ENCODE measurements around the gene ADAMTS6. TPM values are rescaled to one million over a fixed set of nuclear protein-coding genes. Genes with fewer than 3 reads are reported as not detected.
A peak's percentile ranks its signal among the peaks of the same experiment; 100 is the strongest.
"Not testable (repeated sequence)": the region's sequence is repeated elsewhere in the genome, so short reads cannot be mapped to it uniquely, and the experiment has no call there.

The ADAMTS6 gene, protein sequence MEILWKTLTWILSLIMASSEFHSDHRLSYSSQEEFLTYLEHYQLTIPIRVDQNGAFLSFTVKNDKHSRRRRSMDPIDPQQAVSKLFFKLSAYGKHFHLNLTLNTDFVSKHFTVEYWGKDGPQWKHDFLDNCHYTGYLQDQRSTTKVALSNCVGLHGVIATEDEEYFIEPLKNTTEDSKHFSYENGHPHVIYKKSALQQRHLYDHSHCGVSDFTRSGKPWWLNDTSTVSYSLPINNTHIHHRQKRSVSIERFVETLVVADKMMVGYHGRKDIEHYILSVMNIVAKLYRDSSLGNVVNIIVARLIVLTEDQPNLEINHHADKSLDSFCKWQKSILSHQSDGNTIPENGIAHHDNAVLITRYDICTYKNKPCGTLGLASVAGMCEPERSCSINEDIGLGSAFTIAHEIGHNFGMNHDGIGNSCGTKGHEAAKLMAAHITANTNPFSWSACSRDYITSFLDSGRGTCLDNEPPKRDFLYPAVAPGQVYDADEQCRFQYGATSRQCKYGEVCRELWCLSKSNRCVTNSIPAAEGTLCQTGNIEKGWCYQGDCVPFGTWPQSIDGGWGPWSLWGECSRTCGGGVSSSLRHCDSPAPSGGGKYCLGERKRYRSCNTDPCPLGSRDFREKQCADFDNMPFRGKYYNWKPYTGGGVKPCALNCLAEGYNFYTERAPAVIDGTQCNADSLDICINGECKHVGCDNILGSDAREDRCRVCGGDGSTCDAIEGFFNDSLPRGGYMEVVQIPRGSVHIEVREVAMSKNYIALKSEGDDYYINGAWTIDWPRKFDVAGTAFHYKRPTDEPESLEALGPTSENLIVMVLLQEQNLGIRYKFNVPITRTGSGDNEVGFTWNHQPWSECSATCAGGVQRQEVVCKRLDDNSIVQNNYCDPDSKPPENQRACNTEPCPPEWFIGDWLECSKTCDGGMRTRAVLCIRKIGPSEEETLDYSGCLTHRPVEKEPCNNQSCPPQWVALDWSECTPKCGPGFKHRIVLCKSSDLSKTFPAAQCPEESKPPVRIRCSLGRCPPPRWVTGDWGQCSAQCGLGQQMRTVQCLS (N-terminal part only)
- 1 to 10 TPM; 2.8 to 4.0 TPM for total RNA-seq

- Mint-ChIP-seq H3K4me3 (no peak within 1 kb of the TSS), H3K27ac (peak within 1 kb of the TSS; percentile 90), H3K9me3 (ENCODE audit: low read depth) (no peaks in the 10 kb centered on the region), H3K36me3 (no peaks in the 10 kb centered on the region), H3K4me1 (peaks cover 10% of the 10 kb centered on the region), H3K27me3 (no peaks in the 10 kb centered on the region)
- CTCF ChIA-PET, result interaction anchor here (0.9 to 5.2 kb wide), 14 partner anchors 41 to 847 kb away, joined by 3 to 37 read pairs (median 4); no protein-coding TSS in a partner anchor
- DNase-seq (peak; percentile 89), ATAC-seq (peak; percentile 91)
Measured at GRCh38 chr5:65481635-65482295, at the start of gene ADAMTS6. ADAMTS6 (minus strand) TSS chr5:65481920; CDS start chr5:65473673, 8,247 bp downstream.

DNA sequence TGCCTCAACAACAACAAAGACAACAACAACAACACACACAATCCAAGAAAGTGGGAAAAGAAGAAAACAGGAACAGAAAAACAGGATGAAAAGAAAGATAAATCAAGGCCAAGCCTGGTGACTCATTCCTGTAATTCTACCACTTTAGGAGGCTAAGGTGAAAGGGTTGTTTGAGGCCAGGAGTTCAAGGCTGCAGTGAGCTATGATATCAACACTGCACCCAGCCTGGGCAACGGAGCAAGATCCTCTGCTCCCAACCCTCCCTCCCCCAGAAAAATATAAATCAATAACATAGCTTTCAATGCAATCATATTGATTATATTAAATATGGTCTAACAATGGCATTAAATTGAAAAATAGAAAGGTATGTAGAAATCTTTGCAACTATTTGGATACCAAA, 49.2 kb upstream of the ADAMTS6 start:
- H3K4me1 Mint-ChIP-seq, result no peaks in the 10 kb centered on the region
- CTCF ChIA-PET, result no interaction called here
- ATAC-seq, result no peak
- H3K27me3 Mint-ChIP-seq, result no peaks in the 10 kb centered on the region
- DNase-seq, result no peak
- no peaks in the 10 kb centered on the region for H3K9me3 Mint-ChIP-seq (ENCODE audit: low read depth)
- no peak overlapping the region for H3K27ac Mint-ChIP-seq
- H3K4me3 Mint-ChIP-seq, result no peak overlapping the region
- peaks cover 35% of the 10 kb centered on the region for H3K36me3 Mint-ChIP-seq

- H3K4me3 Mint-ChIP-seq, result no peak overlapping the region
- DNase-seq (no peak), ATAC-seq (no peak)
- no peaks in the 10 kb centered on the region for H3K4me1 Mint-ChIP-seq
- H3K27me3 Mint-ChIP-seq, result no peaks in the 10 kb centered on the region
- CTCF ChIA-PET, result no interaction called here
- H3K27ac Mint-ChIP-seq, result no peak overlapping the region
- H3K9me3 Mint-ChIP-seq (ENCODE audit: low read depth), result no peaks in the 10 kb centered on the region
- H3K36me3 Mint-ChIP-seq, result peaks cover 39% of the 10 kb centered on the region
Measured at GRCh38 chr5:65525726-65526125, 44.0 kb upstream of the ADAMTS6 start.

DNA sequence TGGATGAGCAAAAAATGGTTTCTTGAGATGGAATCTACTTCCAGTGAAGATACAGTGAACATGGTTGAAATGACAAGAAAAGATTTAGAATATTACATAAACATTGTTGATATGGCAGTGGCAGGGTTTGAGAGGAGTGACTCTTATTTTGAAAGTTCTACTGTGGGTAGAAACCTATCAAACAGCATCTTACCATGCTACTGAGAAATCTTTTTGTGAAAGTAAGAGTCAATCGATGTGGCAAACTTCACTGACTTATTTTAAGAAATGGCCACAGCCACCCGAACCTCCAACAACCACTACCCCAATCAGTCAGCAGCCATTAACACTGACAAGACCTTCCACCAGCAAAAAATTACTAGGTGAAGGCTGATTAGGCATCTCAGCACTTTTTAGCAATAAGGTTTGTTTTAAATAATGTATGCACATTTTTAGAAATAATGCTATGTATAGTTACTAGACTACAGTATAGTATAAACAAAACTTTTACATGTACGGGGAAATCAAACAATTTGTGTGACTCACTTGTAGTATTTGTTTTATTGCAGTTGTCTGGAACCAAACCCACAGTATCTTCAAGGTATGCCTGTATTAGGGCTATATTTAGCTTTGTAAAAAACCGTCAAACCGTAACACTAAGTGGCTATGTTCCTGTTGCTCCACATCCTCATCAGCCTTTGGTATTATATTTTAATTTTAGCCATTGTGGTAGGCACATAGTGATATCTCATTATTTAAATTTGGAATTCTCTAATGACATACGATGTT, 30.6 kb upstream of the ADAMTS6 start:
- ATAC-seq (peak; percentile 12), DNase-seq (no peak)
- Mint-ChIP-seq H3K4me3 (no peak overlapping the region), H3K4me1 (peaks cover 12% of the 10 kb centered on the region), H3K27me3 (no peaks in the 10 kb centered on the region), H3K36me3 (peaks cover 12% of the 10 kb centered on the region), H3K27ac (no peak overlapping the region), H3K9me3 (ENCODE audit: low read depth) (no peaks in the 10 kb centered on the region)
- CTCF ChIA-PET, result no interaction called here

DNA sequence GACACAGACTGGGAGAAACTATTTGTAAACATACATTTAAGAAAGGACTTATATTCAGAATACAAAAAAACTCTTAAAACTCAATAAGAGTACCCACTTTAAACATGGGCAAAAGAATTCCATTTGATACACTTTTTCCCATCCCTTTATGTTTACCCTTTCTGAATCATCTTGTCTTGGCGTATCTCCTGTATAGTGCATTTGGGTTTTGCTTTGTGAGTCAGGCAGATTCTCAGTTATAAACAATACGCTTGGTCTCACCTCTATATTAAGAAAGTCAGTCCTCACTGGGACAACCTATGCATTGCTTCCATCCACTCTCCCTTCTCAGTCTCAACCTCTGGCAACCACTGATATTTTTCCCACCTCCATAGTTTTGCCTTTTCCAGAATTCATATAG, 27.3 kb upstream of the ADAMTS6 start:
- DNase-seq (no peak), ATAC-seq (no peak)
- no peak overlapping the region for H3K27ac Mint-ChIP-seq
- no peaks in the 10 kb centered on the region for H3K9me3 Mint-ChIP-seq (ENCODE audit: low read depth)
- no peak overlapping the region for H3K4me3 Mint-ChIP-seq
- peaks cover 12% of the 10 kb centered on the region for H3K4me1 Mint-ChIP-seq
- H3K36me3 Mint-ChIP-seq, result peaks cover 16% of the 10 kb centered on the region
- CTCF ChIA-PET, result no interaction called here
- H3K27me3 Mint-ChIP-seq, result no peaks in the 10 kb centered on the region

DNA sequence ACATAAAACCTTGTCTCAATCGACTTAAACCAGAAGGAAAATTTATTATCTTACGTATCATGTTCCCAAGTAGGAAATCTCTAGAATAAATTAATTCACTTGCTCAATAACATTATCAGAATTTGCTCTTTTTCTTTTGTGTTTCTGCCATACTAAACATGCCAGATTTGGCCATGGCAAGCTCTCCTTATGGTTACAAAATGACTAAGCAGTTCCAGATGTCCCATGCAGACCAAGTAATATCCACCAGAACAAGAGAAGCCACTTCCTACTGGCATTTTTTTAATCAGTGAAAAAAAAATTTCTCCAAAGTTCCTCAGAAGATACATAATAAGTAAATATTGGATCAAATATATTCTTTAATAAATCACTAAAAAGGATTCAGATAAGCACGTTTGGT, 25.2 kb upstream of the ADAMTS6 start:
- no peaks in the 10 kb centered on the region for H3K4me1 Mint-ChIP-seq
- peaks cover 18% of the 10 kb centered on the region for H3K36me3 Mint-ChIP-seq
- no peak overlapping the region for H3K4me3 Mint-ChIP-seq
- no peaks in the 10 kb centered on the region for H3K9me3 Mint-ChIP-seq (ENCODE audit: low read depth)
- H3K27me3 Mint-ChIP-seq, result no peaks in the 10 kb centered on the region
- ATAC-seq (no peak), DNase-seq (no peak)
- no peak overlapping the region for H3K27ac Mint-ChIP-seq
- CTCF ChIA-PET, result interaction anchor here (0.8 kb wide), 1 partner anchor 70 kb away, joined by 3 read pairs; no protein-coding TSS in a partner anchor

DNA sequence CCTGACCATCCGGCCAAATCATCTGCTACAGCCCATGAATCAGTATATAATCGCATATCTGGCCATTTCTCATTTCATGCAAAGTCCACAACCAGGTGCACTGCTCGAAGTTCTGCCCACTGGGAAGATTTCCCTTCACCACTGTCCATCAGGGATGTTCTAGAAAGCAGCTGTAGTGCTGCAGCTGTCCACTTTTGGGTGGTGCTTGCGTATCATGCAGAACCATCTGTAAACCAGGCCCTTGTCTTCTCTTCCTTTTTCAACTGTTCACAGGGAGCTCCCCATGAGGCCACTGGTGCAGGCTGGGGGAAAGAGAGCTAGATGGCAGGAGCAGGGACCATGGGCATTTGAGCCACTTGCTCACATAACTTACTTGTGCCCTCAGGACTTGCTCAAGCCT, 7.4 kb upstream of the ADAMTS6 start:
- H3K27ac Mint-ChIP-seq, result no peak overlapping the region
- H3K4me1 Mint-ChIP-seq, result peaks cover 2% of the 10 kb centered on the region
- no peaks in the 10 kb centered on the region for H3K9me3 Mint-ChIP-seq (ENCODE audit: low read depth)
- no peak for ATAC-seq
- H3K4me3 Mint-ChIP-seq, result no peak overlapping the region
- CTCF ChIA-PET, result no interaction called here
- H3K27me3 Mint-ChIP-seq, result no peaks in the 10 kb centered on the region
- no peak for DNase-seq
- peaks cover 5% of the 10 kb centered on the region for H3K36me3 Mint-ChIP-seq

DNA sequence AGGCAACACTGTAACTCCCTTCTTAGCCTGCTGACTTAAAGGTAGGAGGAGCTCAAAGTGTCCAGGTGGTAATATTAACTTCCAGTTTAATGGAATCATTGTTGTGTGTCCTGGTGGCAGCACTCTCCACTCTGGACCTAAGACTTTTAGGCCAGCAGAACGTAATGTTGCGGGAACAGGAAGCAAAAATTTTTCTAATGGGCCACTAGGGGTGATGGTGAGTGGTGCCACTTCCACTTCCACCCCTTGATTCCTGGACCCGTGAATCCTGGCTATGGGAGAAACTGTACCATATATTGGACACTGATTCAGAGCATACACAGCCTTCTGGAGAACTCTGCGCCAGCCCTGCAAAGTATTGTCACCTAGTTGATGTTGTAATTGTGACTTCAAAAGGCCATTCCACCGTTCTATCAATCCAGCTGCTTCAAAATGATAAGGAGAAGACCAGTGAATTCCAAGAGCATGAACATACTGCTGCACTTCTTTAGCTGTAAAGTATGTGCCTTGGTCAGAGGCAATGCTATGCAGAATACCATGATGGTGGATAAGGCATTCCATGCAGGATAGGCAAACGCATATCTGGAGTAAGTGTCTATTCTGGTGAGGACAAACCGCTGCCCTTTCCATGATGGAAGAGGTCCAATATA, 6.4 kb upstream of the ADAMTS6 start:
- H3K9me3 Mint-ChIP-seq (ENCODE audit: low read depth); H3K27me3 Mint-ChIP-seq; H3K36me3 Mint-ChIP-seq; H3K4me3 Mint-ChIP-seq; ATAC-seq; H3K27ac Mint-ChIP-seq; CTCF ChIA-PET; H3K4me1 Mint-ChIP-seq; DNase-seq: not testable (repeated sequence)

DNA sequence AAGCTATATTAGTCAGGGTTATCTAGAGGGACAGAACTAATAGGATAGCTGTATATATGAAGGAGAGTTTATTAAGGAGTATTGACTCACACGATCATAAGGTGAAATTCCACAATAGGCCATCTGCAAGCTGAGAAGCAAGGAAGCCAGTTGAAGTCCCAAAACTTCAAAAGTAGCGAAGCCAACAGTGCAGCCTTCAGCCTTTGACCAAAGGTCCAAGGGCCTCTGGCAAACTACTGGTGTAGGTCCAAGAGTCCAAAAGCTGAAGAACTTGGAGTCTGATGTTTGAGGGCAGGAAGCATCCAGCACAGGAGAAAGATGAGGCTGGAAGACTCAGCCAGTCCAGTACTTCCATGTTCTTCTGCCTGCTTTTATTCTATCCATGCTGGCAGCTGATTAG, 5.1 kb upstream of the ADAMTS6 start:
- H3K4me3 Mint-ChIP-seq; H3K9me3 Mint-ChIP-seq (ENCODE audit: low read depth); CTCF ChIA-PET; H3K4me1 Mint-ChIP-seq; H3K27ac Mint-ChIP-seq; DNase-seq; H3K36me3 Mint-ChIP-seq; H3K27me3 Mint-ChIP-seq; ATAC-seq: not testable (repeated sequence)

DNA sequence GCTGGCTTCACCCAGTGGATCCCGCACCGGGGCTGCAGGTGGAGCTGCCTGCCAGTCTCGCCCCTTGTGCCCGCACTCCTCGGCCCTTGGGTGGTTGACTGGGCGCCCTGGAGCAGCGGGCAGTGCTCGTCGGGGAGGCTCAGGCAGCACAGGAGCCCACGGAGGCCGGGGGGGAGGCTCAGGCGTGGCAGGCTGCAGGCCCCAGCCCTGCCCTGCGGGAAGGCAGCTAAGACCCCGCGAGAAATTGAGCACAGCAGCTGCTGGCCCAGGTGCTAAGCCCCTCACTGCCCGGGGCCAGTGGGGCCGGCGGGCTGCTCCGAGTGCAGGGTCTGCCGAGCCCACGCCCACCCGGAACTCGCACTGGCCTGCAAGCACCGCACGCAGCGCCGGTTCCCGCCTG, 3.7 kb upstream of the ADAMTS6 start:
- Mint-ChIP-seq H3K27me3 (no peaks in the 10 kb centered on the region), H3K4me3 (no peak overlapping the region), H3K36me3 (peaks cover 5% of the 10 kb centered on the region), H3K4me1 (peaks cover 10% of the 10 kb centered on the region), H3K27ac (no peak overlapping the region), H3K9me3 (ENCODE audit: low read depth) (no peaks in the 10 kb centered on the region)
- CTCF ChIA-PET, result interaction anchor here (0.7 to 1.2 kb wide), 2 partner anchors 8 to 67 kb away, joined by 3 read pairs; no protein-coding TSS in a partner anchor
- no peak for ATAC-seq
- no peak for DNase-seq

DNA sequence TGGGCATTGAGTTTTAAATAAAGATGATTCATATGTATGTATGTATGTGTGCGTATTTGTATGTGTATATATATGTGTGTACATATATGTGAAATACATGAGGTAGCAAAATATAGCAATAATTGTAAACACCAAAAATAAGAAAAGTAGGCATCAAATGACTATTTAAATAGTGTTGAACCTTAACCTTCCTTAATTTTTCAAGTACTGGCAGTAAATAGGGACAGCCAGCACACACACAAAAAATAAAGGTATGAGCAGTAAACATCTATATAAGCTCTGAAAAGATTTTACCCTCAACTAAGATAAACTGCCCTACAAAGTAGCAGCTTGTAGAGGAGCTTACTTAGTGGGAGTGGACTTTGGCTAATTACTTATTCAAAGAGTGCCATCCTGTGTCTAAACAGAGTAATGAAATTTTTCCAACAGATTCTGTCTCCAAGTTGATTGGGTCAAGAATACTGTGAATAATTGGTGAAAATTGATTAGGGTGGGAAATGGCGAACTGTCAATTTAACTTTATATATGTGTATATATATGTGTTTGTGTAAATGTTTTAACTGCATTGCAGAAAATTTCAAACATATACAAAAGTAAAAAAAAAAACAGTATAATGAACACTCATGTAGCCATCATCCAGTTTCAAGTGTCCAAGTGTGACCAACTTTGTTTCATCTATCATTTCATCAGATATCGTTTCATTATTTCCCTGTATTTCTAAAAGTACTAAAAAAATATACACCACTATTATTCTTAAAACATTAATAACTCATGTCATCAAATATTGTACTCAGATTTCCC, 2.0 kb upstream of the ADAMTS6 start:
- no peak for DNase-seq
- no peaks in the 10 kb centered on the region for H3K27me3 Mint-ChIP-seq
- ATAC-seq, result peak; percentile 45
- no peak overlapping the region for H3K4me3 Mint-ChIP-seq
- peaks cover 10% of the 10 kb centered on the region for H3K4me1 Mint-ChIP-seq
- CTCF ChIA-PET, result interaction anchor here (0.6 to 5.2 kb wide), 26 partner anchors 9 to 848 kb away, joined by 3 to 37 read pairs (median 4); partner anchors contain the start of genes CENPK, CWC27, PPWD1 and SREK1IP1
- no peaks in the 10 kb centered on the region for H3K36me3 Mint-ChIP-seq
- H3K9me3 Mint-ChIP-seq (ENCODE audit: low read depth), result no peaks in the 10 kb centered on the region
- peak overlapping the region; percentile 90 for H3K27ac Mint-ChIP-seq
